WI38 (cell line): Measurements from ENCODE around the gene ZNF41.
A peak's percentile ranks its signal among the peaks of the same experiment; 100 is the strongest.

Experiments
- H3K4me3 ChIP-seq: 2 replicates; pipeline ENCODE4 v1.5.1; 2011; ENCODE audit warnings: low read depth, mild to moderate bottlenecking, control low read depth, low read length
- TF ChIP-seq, protein P1 (sequence below): IDR thresholded peaks from 2 replicates; pipeline ENCODE4 v1.5.1; 2012; ENCODE audit warnings: low read depth, mild to moderate bottlenecking, control low read depth, low read length

ZNF41 gene

DNA sequence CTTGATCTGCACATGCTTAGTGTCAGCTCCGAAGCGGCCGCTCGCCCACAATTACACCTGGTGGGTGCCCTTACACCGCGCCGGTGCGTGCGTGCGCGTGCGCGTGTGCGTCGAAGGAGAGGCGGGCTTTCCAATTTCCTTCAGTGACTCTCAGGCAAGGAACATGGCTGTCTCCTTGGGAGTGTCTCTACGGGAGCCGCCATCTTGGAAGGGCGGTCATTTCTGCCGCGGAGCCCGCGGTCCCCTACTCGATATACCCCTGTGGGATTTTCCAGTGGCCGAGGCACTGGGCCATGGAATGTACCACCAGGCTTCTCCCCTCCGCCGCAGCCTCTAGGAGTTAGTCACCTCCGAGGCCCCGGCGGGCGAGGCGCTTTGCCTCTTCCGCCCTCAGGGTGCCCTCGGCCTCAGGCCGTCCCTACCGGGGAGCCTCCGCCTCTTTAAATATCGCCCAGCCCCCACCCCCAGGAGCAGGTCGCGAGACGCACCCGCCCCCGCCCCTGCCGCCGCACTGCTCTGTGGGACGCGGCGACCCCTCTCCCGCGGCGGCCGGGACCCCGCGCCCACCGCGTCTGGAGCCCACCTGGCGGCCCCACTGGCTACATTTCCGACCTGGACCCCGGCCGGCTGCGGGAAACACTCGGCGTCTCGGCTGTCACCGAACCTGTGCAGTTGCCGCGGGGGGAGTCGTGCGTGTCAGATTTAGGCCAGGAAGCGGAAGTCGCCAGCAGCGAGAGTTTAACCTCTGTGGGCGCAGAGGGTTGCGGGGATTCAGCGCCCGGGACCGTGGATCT is at the start of gene ZNF41:
Gene ZNF41, minus strand, starts transcription at position 711 of the 794 bp plus-strand sequence. CDS start 15,741 bp downstream, outside the sequence.
- TF ChIP-seq, protein P1, sequence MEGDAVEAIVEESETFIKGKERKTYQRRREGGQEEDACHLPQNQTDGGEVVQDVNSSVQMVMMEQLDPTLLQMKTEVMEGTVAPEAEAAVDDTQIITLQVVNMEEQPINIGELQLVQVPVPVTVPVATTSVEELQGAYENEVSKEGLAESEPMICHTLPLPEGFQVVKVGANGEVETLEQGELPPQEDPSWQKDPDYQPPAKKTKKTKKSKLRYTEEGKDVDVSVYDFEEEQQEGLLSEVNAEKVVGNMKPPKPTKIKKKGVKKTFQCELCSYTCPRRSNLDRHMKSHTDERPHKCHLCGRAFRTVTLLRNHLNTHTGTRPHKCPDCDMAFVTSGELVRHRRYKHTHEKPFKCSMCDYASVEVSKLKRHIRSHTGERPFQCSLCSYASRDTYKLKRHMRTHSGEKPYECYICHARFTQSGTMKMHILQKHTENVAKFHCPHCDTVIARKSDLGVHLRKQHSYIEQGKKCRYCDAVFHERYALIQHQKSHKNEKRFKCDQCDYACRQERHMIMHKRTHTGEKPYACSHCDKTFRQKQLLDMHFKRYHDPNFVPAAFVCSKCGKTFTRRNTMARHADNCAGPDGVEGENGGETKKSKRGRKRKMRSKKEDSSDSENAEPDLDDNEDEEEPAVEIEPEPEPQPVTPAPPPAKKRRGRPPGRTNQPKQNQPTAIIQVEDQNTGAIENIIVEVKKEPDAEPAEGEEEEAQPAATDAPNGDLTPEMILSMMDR: no peak
- H3K4me3 ChIP-seq: peak within 1 kb of the TSS; percentile 67

DNA sequence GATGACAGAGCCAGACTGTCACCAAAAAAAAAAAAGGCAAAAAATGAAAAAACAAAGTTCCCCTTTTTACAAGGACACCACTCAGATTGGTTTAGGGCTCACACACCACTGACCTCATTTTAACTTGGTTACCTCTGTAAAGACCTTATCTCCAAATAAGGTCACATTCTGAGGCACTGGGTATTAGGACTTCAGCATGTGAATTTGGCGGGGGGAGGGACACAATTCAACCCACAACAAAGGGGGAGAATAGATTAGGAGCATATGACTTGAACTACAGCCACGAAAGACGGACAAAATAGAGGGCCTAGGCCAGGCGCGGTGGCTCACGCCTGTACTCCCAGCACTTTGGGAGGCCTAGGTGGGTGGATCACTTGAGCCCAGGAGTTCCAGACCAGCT is 47.0 kb upstream of the ZNF41 start:
- H3K4me3 ChIP-seq: no peak overlapping the region
- TF ChIP-seq, protein P1: no peak

- H3K4me3 ChIP-seq: no peak overlapping the region
- TF ChIP-seq, protein P1: no peak
Observed at GRCh38 chrX:47529548-47529947, 46.5 kb upstream of the ZNF41 start.

DNA sequence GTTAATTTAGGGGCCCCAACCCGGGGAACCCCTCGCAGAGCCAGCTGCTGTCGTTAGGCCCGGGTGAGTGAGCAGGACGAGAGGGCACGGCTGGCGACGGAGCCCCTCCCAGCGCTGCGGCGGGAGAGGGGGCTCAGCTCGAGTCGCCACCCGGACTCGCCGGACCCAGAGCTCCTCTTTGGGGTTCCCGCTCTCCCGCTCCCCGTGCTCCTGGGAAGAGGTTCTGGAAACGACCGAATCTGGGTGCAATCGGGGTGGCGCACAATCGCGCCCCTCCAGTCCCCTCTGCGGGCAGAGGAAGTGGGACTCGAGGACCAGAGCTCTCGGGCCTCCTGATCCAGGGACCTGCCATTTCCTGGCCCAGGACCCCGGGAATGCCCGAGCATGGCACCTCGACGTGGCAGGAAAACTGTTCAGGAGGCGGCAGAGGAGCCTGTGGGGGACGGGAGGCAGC is 40.7 kb upstream of the ZNF41 start:
- TF ChIP-seq, protein P1: no peak
- H3K4me3 ChIP-seq: peak overlapping the region; percentile 55

DNA sequence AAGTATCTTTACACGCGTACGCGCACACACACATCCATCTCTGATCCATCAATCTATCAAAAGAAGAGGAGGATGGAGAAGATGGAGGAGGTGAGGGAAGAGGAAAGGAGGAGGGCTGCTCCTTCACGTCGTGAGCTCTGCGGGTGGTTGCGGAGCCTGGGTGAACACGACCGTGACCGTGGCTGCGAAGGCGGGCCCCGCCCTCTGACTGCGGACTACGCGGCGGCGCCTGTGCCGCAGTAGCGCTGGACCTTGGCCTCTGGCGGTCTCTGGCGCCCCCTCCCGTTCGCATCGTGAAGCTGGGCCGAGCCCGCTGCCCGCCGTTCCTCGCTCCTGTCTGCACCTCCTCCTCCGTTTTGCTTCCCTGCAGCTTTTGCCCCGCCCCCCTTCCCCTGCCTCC is 40.3 kb upstream of the ZNF41 start:
- H3K4me3 ChIP-seq: peak overlapping the region; percentile 55
- TF ChIP-seq, protein P1: peak; percentile 49

GRCh38 chrX:47518144-47518543 is 35.1 kb upstream of the ZNF41 start:
- TF ChIP-seq, protein P1: no peak
- H3K4me3 ChIP-seq: no peak overlapping the region

DNA sequence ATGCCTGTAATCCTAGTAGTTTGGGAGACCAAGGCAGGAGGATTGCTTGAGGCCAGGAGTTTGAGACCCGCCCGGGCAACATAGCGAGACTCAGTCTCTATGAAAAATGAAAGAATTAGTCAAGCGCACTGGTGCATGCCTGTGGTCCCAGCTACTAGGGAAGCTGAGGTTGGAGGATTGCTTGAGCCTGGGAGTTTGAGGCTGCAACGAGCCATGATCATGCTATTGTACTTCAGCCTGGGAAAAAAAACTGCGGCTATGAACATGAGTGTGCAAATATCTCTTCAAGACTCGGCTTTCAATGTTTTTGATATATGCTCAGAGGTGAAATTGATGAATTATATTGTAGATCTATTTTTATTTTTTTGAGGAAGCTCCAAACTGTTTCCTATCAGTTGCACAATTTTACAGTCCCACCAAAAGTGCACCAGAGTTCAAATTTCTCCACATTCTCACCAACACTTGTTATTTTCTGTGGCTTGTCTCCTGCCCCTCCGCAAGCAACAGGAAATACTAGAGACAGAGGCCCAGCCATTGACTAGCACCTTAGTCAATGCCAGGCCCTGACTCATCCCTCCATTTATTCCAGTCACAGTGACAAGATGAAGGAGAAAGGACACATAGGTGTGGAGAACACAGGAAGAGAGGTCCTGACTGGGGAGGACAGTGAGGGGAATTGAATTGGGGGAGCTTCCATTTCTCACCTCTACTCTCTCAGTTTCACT is 33.1 kb upstream of the ZNF41 start:
- TF ChIP-seq, protein P1: no peak
- no peak overlapping the region for H3K4me3 ChIP-seq
